SK-N-SH (cell line): ENCODE results near the gene FRZB. TPM values are rescaled to one million over a fixed set of nuclear protein-coding genes. Genes with fewer than 3 reads are reported as not detected.

ENCODE experiments used
- CTCF ChIA-PET: fragments of 300-600, 350-600 bp; formaldehyde crosslinking; extraction: SDS; loops from one replicate; lab custom pipeline; 2021; lab: Yijun Ruan, JAX
- POLR2A ChIA-PET: fragments of 350-600 bp; sonication (Branson Sonifier 250); formaldehyde crosslinking; extraction: SDS; loops from one replicate; lab custom pipeline; 2020; ENCODE audit warnings: antibody characterized with exemption, inconsistent platforms; lab: Yijun Ruan, JAX
- DNase-seq: peaks from one replicate; pipeline ENCODE4 v3.0.0; 2012
- H2AFZ ChIP-seq: fragments of 200-600 bp; sonication (generic); 2 replicates; pipeline ENCODE4 v1.8.1; 2016; ENCODE audit warnings: antibody characterized with exemption, mild to moderate bottlenecking, low read depth
- H3F3A ChIP-seq: fragments of 200-600 bp; sonication (generic); replicated peaks from 2 replicates; pipeline ENCODE3; 2016; ENCODE audit warnings: antibody characterized with exemption, mild to moderate bottlenecking; ENCODE audit not compliant: insufficient read depth
- H3K27ac ChIP-seq, 2 experiments: fragments of 200-500 bp in 1 of 2; fragments of 200-600 bp in 1 of 2; sonication (Bioruptor generic) in 1 of 2; sonication (generic), shearing (Covaris generic) in 1 of 2; 2 replicates each; pipeline versions ENCODE4 v1.5.1 to v1.6.1; 2014 to 2016; ENCODE audit warnings: low read depth in 2 of 2, inconsistent platforms in 1 of 2, low read length in 1 of 2, mild to moderate bottlenecking in 1 of 2, mixed read lengths in 1 of 2
- H3K27me3 ChIP-seq: fragments of 200-600 bp; sonication (generic), shearing (Covaris generic); 2 replicates; pipeline ENCODE4 v1.6.1; 2016; ENCODE audit warnings: mixed run types; ENCODE audit not compliant: insufficient read depth
- H3K36me3 ChIP-seq, 2 experiments: fragments of 200-500 bp in 1 of 2; fragments of 200-600 bp in 1 of 2; sonication (Bioruptor generic) in 1 of 2; sonication (generic) in 1 of 2; replicated peaks in 1 of 2; 2 replicates each; pipeline versions ENCODE3 to v1.5.1; 2014 to 2016; ENCODE audit warnings: low read length in 1 of 2, mild to moderate bottlenecking in 1 of 2; ENCODE audit not compliant: insufficient read depth in 2 of 2, control insufficient read depth in 1 of 2
- H3K4me1 ChIP-seq, 2 experiments: fragments of 200-500 bp in 1 of 2; fragments of 200-600 bp in 1 of 2; sonication (Bioruptor generic) in 1 of 2; sonication (generic), shearing (Covaris generic) in 1 of 2; 2 replicates each; pipeline versions ENCODE4 v1.5.1 to v1.6.1; 2014 to 2016; ENCODE audit warnings: low read depth in 1 of 2, low read length in 1 of 2, mixed run types in 1 of 2; ENCODE audit not compliant: insufficient read depth in 2 of 2, control insufficient read depth in 1 of 2
- H3K4me2 ChIP-seq: fragments of 200-600 bp; sonication (generic), shearing (Covaris generic); 2 replicates; pipeline ENCODE4 v1.6.1; 2017; ENCODE audit warnings: mixed run types
- H3K4me3 ChIP-seq, 2 experiments: fragments of 200-500 bp in 1 of 2; fragments of 200-600 bp in 1 of 2; sonication (Bioruptor generic) in 1 of 2; sonication (generic), shearing (Covaris generic) in 1 of 2; 2 replicates each; pipeline versions ENCODE4 v1.5.1 to v1.8.1; 2014 to 2016; ENCODE audit warnings: low read depth in 2 of 2, inconsistent platforms in 1 of 2, low read length in 1 of 2, mild to moderate bottlenecking in 1 of 2, mixed read lengths in 1 of 2, moderate library complexity in 1 of 2
- H3K79me2 ChIP-seq: fragments of 200-600 bp; sonication (generic); 2 replicates; pipeline ENCODE4 v1.8.1; 2017; ENCODE audit warnings: mild to moderate bottlenecking; ENCODE audit not compliant: insufficient read depth
- H3K9ac ChIP-seq: fragments of 200-600 bp; sonication (generic); 2 replicates; pipeline ENCODE4 v1.6.1; 2017; ENCODE audit warnings: mixed run types
- H3K9me2 ChIP-seq: fragments of 200-600 bp; sonication (generic); 2 replicates; pipeline ENCODE4 v1.6.1; 2017; ENCODE audit warnings: mixed run types
- H3K9me3 ChIP-seq: fragments of 200-600 bp; sonication (generic); 2 replicates; pipeline ENCODE4 v1.6.1; 2017; ENCODE audit warnings: mixed run types, mild to moderate bottlenecking, moderate library complexity
- H4K20me1 ChIP-seq: fragments of 200-600 bp; sonication (generic); 2 replicates; pipeline ENCODE4 v1.6.1; 2017; ENCODE audit warnings: mild to moderate bottlenecking, mixed run types; ENCODE audit not compliant: insufficient read depth
- CTCF ChIP-seq: fragments of 200-600 bp; sonication (generic); IDR thresholded peaks from 2 replicates; pipeline ENCODE4 v1.6.1; 2017; ENCODE audit warnings: antibody characterized with exemption, mild to moderate bottlenecking, moderate library complexity
- EP300 ChIP-seq, 2 experiments: IDR thresholded peaks; 2 replicates each; pipeline versions ENCODE4 v1.4.0 to v1.6.1; 2012; ENCODE audit warnings: borderline replicate concordance in 1 of 2, low read depth in 1 of 2, low read length in 1 of 2
- EZH2phosphoT487 ChIP-seq: fragments of 200-600 bp; sonication (generic); IDR thresholded peaks from 2 replicates; pipeline ENCODE4 v1.6.1; 2017; ENCODE audit warnings: low read depth, mixed run types, mild to moderate bottlenecking, antibody characterized with exemption, moderate library complexity, borderline replicate concordance
- FOXJ3 ChIP-seq: sonication (generic); formaldehyde crosslinking; IDR thresholded peaks from 2 replicates; pipeline ENCODE4 v1.5.1; 2020; ENCODE audit warnings: mild to moderate bottlenecking, missing genetic modification reagents
- FOXM1 ChIP-seq: IDR thresholded peaks from 2 replicates; pipeline ENCODE4 v1.4.0; 2012; ENCODE audit warnings: low read depth, mild to moderate bottlenecking
- IRF3 ChIP-seq: fragments of 150-350 bp; IDR thresholded peaks from 2 replicates; pipeline ENCODE4 v1.6.1; 2016; ENCODE audit warnings: mild to moderate bottlenecking, low read depth, low read length
- MAX ChIP-seq: IDR thresholded peaks from 2 replicates; pipeline ENCODE4 v1.4.0; 2012; ENCODE audit warnings: low read depth
- MEF2A ChIP-seq: IDR thresholded peaks from 2 replicates; pipeline ENCODE4 v1.4.0; 2012; ENCODE audit warnings: low read depth, borderline replicate concordance
- MXI1 ChIP-seq: IDR thresholded peaks from 2 replicates; pipeline ENCODE4 v1.6.1; 2012; ENCODE audit warnings: mild to moderate bottlenecking, low read depth, low read length, improper control_type of control experiment
- NFIC ChIP-seq: IDR thresholded peaks from 2 replicates; pipeline ENCODE4 v1.4.0; 2012; ENCODE audit warnings: borderline replicate concordance
- NRF1 ChIP-seq: IDR thresholded peaks from 2 replicates; pipeline ENCODE4 v1.6.1; 2012; ENCODE audit warnings: low read depth, mild to moderate bottlenecking, low read length
- PBX3 ChIP-seq: IDR thresholded peaks from 2 replicates; pipeline ENCODE4; 2012
- POLR2AphosphoS5 ChIP-seq: IDR thresholded peaks from 2 replicates; pipeline ENCODE4 v1.6.1; 2012; ENCODE audit warnings: low read depth, low read length
- RAD21 ChIP-seq: IDR thresholded peaks from 2 replicates; pipeline ENCODE4 v1.6.1; 2012; ENCODE audit warnings: mild to moderate bottlenecking, low read length
- REST ChIP-seq: IDR thresholded peaks from 2 replicates; pipeline ENCODE4 v1.6.1; 2012; ENCODE audit warnings: mild to moderate bottlenecking, low read depth, low read length, moderate library complexity
- TAF1 ChIP-seq: IDR thresholded peaks from 2 replicates; pipeline ENCODE4 v1.6.1; 2012; ENCODE audit warnings: low read depth, mild to moderate bottlenecking, low read length, moderate library complexity, borderline replicate concordance
- TCF12 ChIP-seq: IDR thresholded peaks from 2 replicates; pipeline ENCODE4 v1.4.0; 2012
- USF1 ChIP-seq: IDR thresholded peaks from 2 replicates; pipeline ENCODE4 v1.4.0; 2012; ENCODE audit warnings: low read depth, borderline replicate concordance
- WGBS: methylation state at CpG from one replicate; pipeline ENCODE4 v1.1.6; 2017; ENCODE audit warnings: low lambda C conversion rate; 5-methylcytosine and 5-hydroxymethylcytosine counted together
- polyA plus RNA-seq, 3 experiments: library from polyadenylated mRNA; depleted of rRNA; stranded (reverse); fragments of >200 nt; gene quantifications; 2 replicates each; pipeline ENCODE4 v1.2.3, GENCODE V29; 2012

The FRZB gene
- polyA plus RNA-seq, 1 of the 3 experiments (the other 2 are of a cell fraction): 3.5 TPM

- no peak for TF ChIP-seq USF1
- no peak for TF ChIP-seq POLR2AphosphoS5
- no peak for TF ChIP-seq REST
- TF ChIP-seq FOXM1: no peak
- no peak for TF ChIP-seq NRF1
- no peak for TF ChIP-seq TCF12
- TF ChIP-seq EZH2phosphoT487: no peak
- TF ChIP-seq, all 33 proteins: peak for 0
These were observed 28.7 kb upstream of the FRZB start (continued) for GRCh38 chr2:182895169-182895568.

GRCh38 chr2:182894174-182894573 is 27.7 kb upstream of the FRZB start:
- Histone ChIP-seq H3K9me2 (no peaks in the 10 kb centered on the region), H3K79me2 (no peaks in the 10 kb centered on the region), H3K36me3 (no peaks in the 10 kb centered on the region), H2AFZ (no peak overlapping the region), H3F3A (no peaks in the 10 kb centered on the region), H3K9ac (no peak overlapping the region), H3K4me2 (no peak overlapping the region), H3K4me1 (peaks cover 4 to 10% of the 10 kb centered on the region in 2 experiments; a peak in 2 of 4 replicates), H3K4me3 (no peak overlapping the region), H4K20me1 (no peaks in the 10 kb centered on the region), H3K27me3 (no peaks in the 10 kb centered on the region), H3K27ac (no peak overlapping the region), H3K9me3 (no peaks in the 10 kb centered on the region)
- ChIA-PET POLR2A (no interaction called here), CTCF (no interaction called here)
- 87% methylated on average over 5 of the region's 9 CpGs for WGBS
- no peak for DNase-seq
- TF ChIP-seq FOXM1: no peak
- TF ChIP-seq FOXJ3: no peak
- no peak for TF ChIP-seq USF1
- no peak for TF ChIP-seq MEF2A
- TF ChIP-seq CTCF: no peak
- TF ChIP-seq EZH2phosphoT487: no peak
- TF ChIP-seq IRF3: no peak
- TF ChIP-seq NRF1: no peak
- TF ChIP-seq RAD21: no peak
- TF ChIP-seq MAX: no peak
- TF ChIP-seq PBX3: no peak
- TF ChIP-seq TAF1: no peak
- TF ChIP-seq EP300 (IDR thresholded peaks at IDR 0.05; ENCODE audit: borderline replicate concordance in 1 of 2, low read depth in 1 of 2, low read length in 1 of 2): no peak
- TF ChIP-seq MXI1: no peak
- no peak for TF ChIP-seq NFIC
